ENCODE data around the gene RNF114. TPM values are rescaled to one million over a fixed set of nuclear protein-coding genes. Genes with fewer than 3 reads are reported as not detected.

The RNF114 gene
- total RNA-seq, 2 donors from 2014 or later = 101 to 109 TPM

DNA sequence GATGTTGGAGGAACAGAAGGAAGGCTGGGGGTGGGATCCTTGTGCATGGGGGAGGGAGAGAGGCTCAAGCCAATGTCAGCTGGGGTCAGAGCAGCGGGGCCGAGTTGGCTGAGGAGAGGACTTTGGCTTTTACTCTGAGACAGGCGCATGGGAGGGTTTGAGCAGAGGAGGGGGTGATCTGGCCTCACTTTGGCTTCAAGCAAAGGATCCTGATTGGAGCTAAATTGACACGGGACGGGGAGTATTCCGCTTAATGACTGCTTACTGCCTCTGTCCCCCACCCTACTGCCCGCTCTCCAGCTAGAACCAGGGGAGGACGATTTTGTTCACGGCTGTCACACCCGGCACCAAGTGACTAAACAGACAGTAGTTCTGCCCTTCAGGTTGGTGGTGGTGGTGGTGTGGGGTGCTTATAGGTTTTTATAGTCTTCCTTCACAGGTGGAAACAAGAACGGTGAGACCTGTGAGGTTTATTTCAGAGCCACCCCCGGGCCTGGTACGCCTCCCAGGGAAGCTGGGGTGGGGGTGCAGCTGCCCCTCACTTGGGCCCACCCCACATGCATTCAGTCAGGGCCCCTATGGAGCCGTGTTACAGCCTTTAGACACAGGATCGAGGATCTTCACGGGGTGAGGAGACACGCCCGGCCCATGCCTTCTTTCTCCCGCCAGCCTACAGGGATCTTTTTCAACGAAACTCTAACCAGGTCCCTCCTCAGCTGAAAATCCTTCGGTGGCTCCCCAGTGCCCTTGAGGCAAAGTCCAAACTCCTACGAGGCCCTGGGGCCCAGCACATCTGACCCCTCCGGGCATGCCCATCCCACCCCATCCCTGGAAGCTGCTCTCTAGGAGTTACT, 45.2 kb downstream of the RNF114 start:
- no peak for DNase-seq
- intact Hi-C loops (cut with DNase I) = loop anchor here (5.0 kb wide), 1 partner anchor 196 kb away; no protein-coding TSS in a partner anchor
- no peak overlapping the region for H3K9ac ChIP-seq (ENCODE audit: low read depth in 2 of 2, low read length in 2 of 2)
- H3K27me3 ChIP-seq = no peaks in the 10 kb centered on the region
- peaks cover 14% of the 10 kb centered on the region for H3K4me1 ChIP-seq
- TF ChIP-seq, protein P1, sequence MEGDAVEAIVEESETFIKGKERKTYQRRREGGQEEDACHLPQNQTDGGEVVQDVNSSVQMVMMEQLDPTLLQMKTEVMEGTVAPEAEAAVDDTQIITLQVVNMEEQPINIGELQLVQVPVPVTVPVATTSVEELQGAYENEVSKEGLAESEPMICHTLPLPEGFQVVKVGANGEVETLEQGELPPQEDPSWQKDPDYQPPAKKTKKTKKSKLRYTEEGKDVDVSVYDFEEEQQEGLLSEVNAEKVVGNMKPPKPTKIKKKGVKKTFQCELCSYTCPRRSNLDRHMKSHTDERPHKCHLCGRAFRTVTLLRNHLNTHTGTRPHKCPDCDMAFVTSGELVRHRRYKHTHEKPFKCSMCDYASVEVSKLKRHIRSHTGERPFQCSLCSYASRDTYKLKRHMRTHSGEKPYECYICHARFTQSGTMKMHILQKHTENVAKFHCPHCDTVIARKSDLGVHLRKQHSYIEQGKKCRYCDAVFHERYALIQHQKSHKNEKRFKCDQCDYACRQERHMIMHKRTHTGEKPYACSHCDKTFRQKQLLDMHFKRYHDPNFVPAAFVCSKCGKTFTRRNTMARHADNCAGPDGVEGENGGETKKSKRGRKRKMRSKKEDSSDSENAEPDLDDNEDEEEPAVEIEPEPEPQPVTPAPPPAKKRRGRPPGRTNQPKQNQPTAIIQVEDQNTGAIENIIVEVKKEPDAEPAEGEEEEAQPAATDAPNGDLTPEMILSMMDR (IDR thresholded peaks at IDR 0.05) = no peak
- no peaks in the 10 kb centered on the region for H3K36me3 ChIP-seq
- no peak overlapping the region for H3K4me3 ChIP-seq
- no peak overlapping the region for H3K27ac ChIP-seq
- H3K9me3 ChIP-seq = no peaks in the 10 kb centered on the region

DNA sequence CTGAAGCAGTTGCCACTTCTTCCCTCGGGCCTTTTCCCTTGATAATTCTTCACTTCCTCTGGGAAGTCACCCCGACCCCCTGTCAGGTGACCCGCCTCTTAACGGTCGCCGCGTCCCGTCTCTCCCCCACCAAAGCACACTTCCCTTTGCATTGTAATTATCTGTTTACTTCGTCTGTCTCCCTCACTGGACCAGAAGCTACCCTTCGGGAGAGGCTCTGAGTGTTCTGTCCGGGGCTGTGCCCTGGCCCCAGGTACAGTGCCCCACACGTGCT, 45.8 kb downstream of the RNF114 start:
- Histone ChIP-seq H3K9ac (ENCODE audit: low read depth in 2 of 2, low read length in 2 of 2) (no peak overlapping the region), H3K9me3 (no peaks in the 10 kb centered on the region), H3K27ac (no peak overlapping the region), H3K36me3 (no peaks in the 10 kb centered on the region), H3K27me3 (no peaks in the 10 kb centered on the region), H3K4me1 (peaks cover 14% of the 10 kb centered on the region), H3K4me3 (peak overlapping the region; percentile 41)
- TF ChIP-seq, protein P1 (IDR thresholded peaks at IDR 0.05) = no peak
- no peak for DNase-seq
- intact Hi-C loops (cut with DNase I) = loop anchor here (5.0 kb wide), 1 partner anchor 195 kb away; no protein-coding TSS in a partner anchor

DNA sequence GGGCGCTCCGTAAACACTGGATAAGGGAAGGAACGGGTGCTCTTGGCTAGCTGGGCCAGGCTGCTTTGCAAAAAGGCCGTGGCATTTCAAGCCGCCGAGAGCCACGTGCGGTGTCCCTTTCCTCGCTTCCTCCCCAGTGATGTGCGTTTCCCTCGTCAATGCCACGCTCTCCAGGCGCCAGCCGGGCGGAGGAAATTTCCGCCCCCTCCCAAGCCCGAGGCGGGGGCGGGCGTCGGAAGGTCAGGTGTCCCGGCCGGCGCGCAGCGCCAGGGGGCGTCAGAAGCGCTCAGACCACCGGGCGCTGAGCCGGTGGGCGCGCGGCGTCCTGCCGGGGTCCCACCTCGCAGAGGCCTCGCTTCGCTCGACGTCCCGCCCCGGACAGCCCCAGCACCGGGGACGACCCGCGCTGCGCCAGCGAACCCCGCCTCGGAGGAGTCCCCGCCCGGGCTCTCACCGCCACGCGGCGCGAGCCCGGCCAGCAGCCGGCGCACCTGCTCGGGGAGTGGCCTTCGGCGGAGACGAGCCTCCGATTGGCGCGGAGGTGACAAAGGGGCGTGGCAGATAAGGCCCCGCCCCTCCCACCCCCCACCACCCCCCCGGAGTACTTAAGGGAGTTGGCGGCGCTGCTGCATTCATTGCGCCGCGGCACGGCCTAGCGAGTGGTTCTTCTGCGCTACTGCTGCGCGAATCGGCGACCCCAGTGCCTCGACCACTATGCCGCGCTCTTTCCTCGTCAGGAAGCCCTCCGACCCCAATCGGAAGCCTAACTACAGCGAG, 46.3 kb downstream of the RNF114 start, which contains the start of gene SNAI1:
TSS of gene SNAI1 (plus strand) at position 635 of the 777 bp plus-strand sequence. CDS start at position 715, 80 bp downstream.
- peak within 1 kb of the TSS; percentile 41 for H3K4me3 ChIP-seq
- TF ChIP-seq, protein P1 (IDR thresholded peaks at IDR 0.05) = peak; percentile 38
- no peaks in the 10 kb centered on the region for H3K36me3 ChIP-seq
- peak; percentile 80 for DNase-seq
- no peaks in the 10 kb centered on the region for H3K27me3 ChIP-seq
- intact Hi-C loops (cut with DNase I) = loop anchor here (5.0 kb wide), 1 partner anchor 195 kb away; no protein-coding TSS in a partner anchor
- H3K4me1 ChIP-seq = peaks cover 14% of the 10 kb centered on the region
- H3K27ac ChIP-seq = no peak within 1 kb of the TSS
- H3K9ac ChIP-seq (ENCODE audit: low read depth in 2 of 2, low read length in 2 of 2) = peak within 1 kb of the TSS; percentile 61 to 80
- no peaks in the 10 kb centered on the region for H3K9me3 ChIP-seq

DNA sequence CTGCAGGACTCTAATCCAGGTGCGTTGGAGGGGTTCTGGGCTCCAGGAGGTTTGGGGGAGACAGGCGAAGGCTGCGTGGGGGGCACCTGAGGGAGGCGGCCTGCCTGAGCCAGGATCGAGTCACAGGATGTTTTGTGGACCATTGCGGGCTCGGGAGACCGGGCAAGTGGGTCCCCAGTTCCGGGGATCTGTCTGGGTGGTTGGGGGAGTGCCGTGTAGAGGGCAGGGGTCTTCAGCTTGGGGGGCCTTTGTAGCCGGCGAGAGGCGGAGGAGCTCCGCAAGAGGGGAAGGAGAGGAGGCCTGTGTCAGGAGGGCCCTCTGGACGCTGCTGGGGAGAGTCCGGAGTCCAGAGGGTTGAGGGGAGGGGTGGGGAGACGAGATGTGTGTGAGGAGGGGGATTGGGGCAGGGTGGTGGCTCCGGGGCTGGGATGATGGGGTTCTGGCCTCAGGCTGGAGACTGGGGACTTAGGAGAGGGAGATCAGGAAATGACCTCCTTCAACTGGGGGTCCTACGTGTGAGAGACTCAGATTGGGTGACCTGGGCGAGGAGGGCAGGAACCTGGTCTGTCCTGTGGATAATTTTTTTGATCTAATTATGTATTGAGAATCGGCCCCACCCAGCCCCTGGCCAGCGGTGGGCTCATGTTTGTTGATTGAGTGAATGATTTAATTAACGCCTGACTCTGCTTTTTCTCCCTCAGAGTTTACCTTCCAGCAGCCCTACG, 47.1 kb downstream of the RNF114 start:
- Histone ChIP-seq H3K36me3 (no peaks in the 10 kb centered on the region), H3K4me1 (peaks cover 14% of the 10 kb centered on the region), H3K27ac (no peak overlapping the region), H3K27me3 (no peaks in the 10 kb centered on the region), H3K4me3 (peak overlapping the region; percentile 41), H3K9me3 (no peaks in the 10 kb centered on the region), H3K9ac (ENCODE audit: low read depth in 2 of 2, low read length in 2 of 2) (peak overlapping the region; percentile 61 to 80)
- intact Hi-C loops (cut with DNase I) = loop anchor here (5.0 kb wide), 1 partner anchor 194 kb away; no protein-coding TSS in a partner anchor
- TF ChIP-seq, protein P1 (IDR thresholded peaks at IDR 0.05) = no peak
- DNase-seq = no peak

All from colonic mucosa (tissue), 4 donors.